HCT116 (cell line): Measurements from ENCODE around the gene AK2. TPM values are rescaled to one million over a fixed set of nuclear protein-coding genes. Genes with fewer than 3 reads are reported as not detected.

Experiments used
- ATAC-seq: fragments of 200-7000 bp; cut with Tn5 transposase; 2 replicates; pipeline ENCODE4 v1.9.1; 2020; ENCODE audit warnings: mild to moderate bottlenecking, moderate library complexity
- BruUV-seq: library from RNA; stranded (reverse); fragments of 400-500 nt; replicated peaks from 2 replicates; lab custom pipeline; 2021; lab: Mats Ljungman, UMichigan
- CTCF ChIA-PET: fragments of 300-600 bp; sonication (Branson Sonifier 250); formaldehyde crosslinking; loops from one replicate; lab custom pipeline; 2021; ENCODE audit warnings: antibody characterized with exemption; lab: Charles Lee
- POLR2A ChIA-PET: fragments of 300-600, 350-600 bp; sonication (Branson Sonifier 250); formaldehyde crosslinking; loops from one replicate; lab custom pipeline; 2021; ENCODE audit warnings: antibody characterized with exemption; lab: Charles Lee
- RAD21 ChIA-PET, 2 experiments: fragments of 300-600 bp; sonication (Branson Sonifier 250); formaldehyde crosslinking; loops; one replicate each; lab custom pipeline; 2023; ENCODE audit warnings: low total read pairs in 2 of 2; ENCODE audit not compliant: uncharacterized antibody in 2 of 2, unreplicated experiment in 2 of 2, low non-redundant PET in 1 of 2; lab: Charles Lee
- DNase-seq: peaks from one replicate; pipeline ENCODE4 v3.0.0-alpha.2; 2010; ENCODE audit warnings: low read depth, low spot score
- H2AFZ ChIP-seq: fragments of 200-600 bp; shearing (Covaris generic), sonication (generic); 2 replicates; pipeline ENCODE4 v1.6.1; 2017; ENCODE audit warnings: low read depth, mixed run types, mixed read lengths, antibody characterized with exemption, low read length; ENCODE audit not compliant: poor library complexity, severe bottlenecking
- H3K27ac ChIP-seq: 2 replicates; pipeline ENCODE4 v1.5.1; 2012; ENCODE audit warnings: low read depth, low read length
- H3K27me3 ChIP-seq: fragments of 200-600 bp; sonication (generic); 2 replicates; pipeline ENCODE4 v1.6.1; 2016; ENCODE audit warnings: mixed run types, low read length, mixed read lengths; ENCODE audit not compliant: insufficient read depth
- H3K36me3 ChIP-seq, 2 experiments: fragments of 200-500 bp in 1 of 2; fragments of 200-600 bp in 1 of 2; sonication (Bioruptor generic) in 1 of 2; sonication (generic) in 1 of 2; 2 replicates each; pipeline versions ENCODE4 v1.5.1 to v1.6.1; 2014 to 2016; ENCODE audit warnings: low read length in 2 of 2, inconsistent platforms in 1 of 2, mixed read lengths in 1 of 2, mixed run types in 1 of 2; ENCODE audit not compliant: insufficient read depth in 2 of 2, control insufficient read depth in 1 of 2
- H3K4me1 ChIP-seq, 2 experiments: fragments of 200-600 bp in 1 of 2; sonication (generic) in 1 of 2; 2 replicates each; pipeline versions ENCODE4 v1.5.1 to v1.6.1; 2012 to 2017; ENCODE audit warnings: low read length in 2 of 2, inconsistent platforms in 1 of 2, mild to moderate bottlenecking in 1 of 2, mixed read lengths in 1 of 2, mixed run types in 1 of 2, moderate library complexity in 1 of 2; ENCODE audit not compliant: insufficient read depth in 2 of 2, control insufficient read depth in 1 of 2
- H3K4me2 ChIP-seq: fragments of 200-600 bp; sonication (generic); 2 replicates; pipeline ENCODE4 v1.6.1; 2017; ENCODE audit warnings: mixed run types, low read length, mixed read lengths
- H3K4me3 ChIP-seq, 2 experiments: fragments of 200-600 bp in 1 of 2; sonication (generic) in 1 of 2; replicated peaks in 1 of 2; 2 replicates each; pipeline ENCODE4 v1.5.1; 2011 to 2016; ENCODE audit warnings: low read length in 2 of 2, control low read depth in 1 of 2, low read depth in 1 of 2, mild to moderate bottlenecking in 1 of 2, mixed read lengths in 1 of 2, mixed run types in 1 of 2
- H3K79me2 ChIP-seq: fragments of 200-600 bp; sonication (generic); 2 replicates; pipeline ENCODE4 v1.6.1; 2017; ENCODE audit warnings: mild to moderate bottlenecking, mixed run types, low read length, moderate library complexity, mixed read lengths; ENCODE audit not compliant: insufficient read depth
- H3K9ac ChIP-seq: fragments of 200-600 bp; sonication (generic); 2 replicates; pipeline ENCODE4 v1.6.1; 2016; ENCODE audit warnings: low read length, mixed read lengths
- H3K9me2 ChIP-seq: fragments of 200-600 bp; sonication (generic), shearing (Covaris generic); 2 replicates; pipeline ENCODE4 v1.6.1; 2017; ENCODE audit warnings: mixed run types, mild to moderate bottlenecking, moderate library complexity; ENCODE audit not compliant: insufficient read depth
- H3K9me3 ChIP-seq, 2 experiments: fragments of 200-500 bp in 1 of 2; fragments of 200-600 bp in 1 of 2; sonication (Bioruptor generic) in 1 of 2; sonication (generic) in 1 of 2; 2 replicates each; pipeline ENCODE4 v1.6.1; 2014 to 2017; ENCODE audit warnings: low read length in 2 of 2, mixed read lengths in 2 of 2, inconsistent platforms in 1 of 2, low read depth in 1 of 2, mild to moderate bottlenecking in 1 of 2, mixed run types in 1 of 2, moderate library complexity in 1 of 2; ENCODE audit not compliant: control insufficient read depth in 1 of 2, insufficient read depth in 1 of 2
- H4K20me1 ChIP-seq: fragments of 200-600 bp; sonication (generic), shearing (Covaris generic); 2 replicates; pipeline ENCODE4 v1.6.1; 2017; ENCODE audit warnings: mixed run types, mild to moderate bottlenecking, moderate library complexity; ENCODE audit not compliant: insufficient read depth
- CBX3 ChIP-seq: IDR thresholded peaks from 2 replicates; pipeline ENCODE4 v1.6.1; 2012; ENCODE audit warnings: low read depth
- CEBPB ChIP-seq: IDR thresholded peaks from 2 replicates; pipeline ENCODE4 v1.6.1; 2012; ENCODE audit warnings: low read depth
- EGR1 ChIP-seq: IDR thresholded peaks from 2 replicates; pipeline ENCODE4 v1.6.1; 2012; ENCODE audit warnings: low read depth
- EZH2 ChIP-seq: fragments of 200-600 bp; sonication (generic); IDR thresholded peaks from 2 replicates; pipeline ENCODE4 v1.6.1; 2017; ENCODE audit warnings: antibody characterized with exemption, mixed run types
- EZH2phosphoT487 ChIP-seq: fragments of 200-600 bp; IDR thresholded peaks from 2 replicates; pipeline ENCODE4 v1.6.1; 2018; ENCODE audit warnings: antibody characterized with exemption, borderline replicate concordance
- FOSL1 ChIP-seq: IDR thresholded peaks from 2 replicates; pipeline ENCODE4 v1.6.1; 2012; ENCODE audit warnings: low read depth
- JUND ChIP-seq: IDR thresholded peaks from 2 replicates; pipeline ENCODE4 v1.6.1; 2012
- POLR2A ChIP-seq: IDR thresholded peaks from 2 replicates; pipeline ENCODE4 v1.7.0; 2011; ENCODE audit warnings: borderline replicate concordance; ENCODE audit not compliant: insufficient read depth, insufficient read length; ENCODE audit errors: extremely low read depth
- POLR2AphosphoS5 ChIP-seq: IDR thresholded peaks from 2 replicates; pipeline ENCODE4 v1.6.1; 2011; ENCODE audit warnings: mild to moderate bottlenecking, low read depth, low read length, moderate library complexity
- SIN3A ChIP-seq: IDR thresholded peaks from 2 replicates; pipeline ENCODE4 v1.6.1; 2012; ENCODE audit warnings: low read depth
- SRF ChIP-seq: IDR thresholded peaks from 2 replicates; pipeline ENCODE4 v1.6.1; 2012; ENCODE audit warnings: low read depth
- TCF7L2 ChIP-seq: IDR thresholded peaks from 2 replicates; pipeline ENCODE4 v1.7.0; 2011; ENCODE audit warnings: borderline replicate concordance, inconsistent platforms; ENCODE audit not compliant: insufficient read depth, insufficient read length; ENCODE audit errors: extremely low read depth
- YY1 ChIP-seq: IDR thresholded peaks from 2 replicates; pipeline ENCODE4 v1.6.1; 2011; ENCODE audit warnings: low read length, low read depth, moderate library complexity, mild to moderate bottlenecking; ENCODE audit not compliant: insufficient replicate concordance; ENCODE audit errors: extremely low read depth
- ZFX ChIP-seq: fragments of 450-650 bp; IDR thresholded peaks from 2 replicates; pipeline ENCODE4 v1.6.1; 2017
- ZNF274 ChIP-seq: fragments of 200-500 bp; sonication (Bioruptor generic); IDR thresholded peaks from 2 replicates; pipeline ENCODE4 v1.6.1; 2014; ENCODE audit warnings: mild to moderate bottlenecking, low read depth, low read length, inconsistent platforms
- intact Hi-C: fragments of 100-400 bp; cut with micrococcal nuclease; formaldehyde crosslinking; loops from 2 replicates; pipeline ENCODE4 v1.10.0; 2022
- total RNA-seq: library from RNA; stranded (reverse); gene quantifications from one replicate; pipeline ENCODE4 v1.2.1, GENCODE V29; 2021; ENCODE audit not compliant: unreplicated experiment
- TF ChIP-seq, protein P1 (sequence below): IDR thresholded peaks from 2 replicates; pipeline ENCODE4 v1.6.1; 2011; ENCODE audit warnings: mild to moderate bottlenecking, low read length, moderate library complexity; ENCODE audit not compliant: insufficient replicate concordance; ENCODE audit errors: extremely low read depth
- TF ChIP-seq, protein P2 (sequence below): IDR thresholded peaks from 2 replicates; pipeline ENCODE4 v1.6.1; 2012
- TF ChIP-seq, protein P3 (sequence below): IDR thresholded peaks from 2 replicates; pipeline ENCODE4 v1.6.1; 2012; ENCODE audit warnings: low read depth
- TF ChIP-seq, protein P4 (sequence below), 3 experiments: fragments of 200-600 bp in 1 of 3; sonication (generic) in 1 of 3; IDR thresholded peaks in 2 of 3; conservative IDR thresholded peaks in 1 of 3; 2 replicates each; pipeline ENCODE4 v1.5.1; 2012 to 2017; ENCODE audit warnings: low read depth in 2 of 3, low read length in 2 of 3, antibody characterized with exemption in 1 of 3, borderline replicate concordance in 1 of 3, control low read depth in 1 of 3, mild to moderate bottlenecking in 1 of 3, mixed read lengths in 1 of 3, mixed run types in 1 of 3, moderate library complexity in 1 of 3; ENCODE audit not compliant: insufficient read depth in 1 of 3
- TF ChIP-seq, protein P5 (sequence below): IDR thresholded peaks from 2 replicates; pipeline ENCODE4 v1.6.1; 2012

Gene AK2
- total RNA-seq, 1 experiment from 2014 or later = 233 TPM

DNA sequence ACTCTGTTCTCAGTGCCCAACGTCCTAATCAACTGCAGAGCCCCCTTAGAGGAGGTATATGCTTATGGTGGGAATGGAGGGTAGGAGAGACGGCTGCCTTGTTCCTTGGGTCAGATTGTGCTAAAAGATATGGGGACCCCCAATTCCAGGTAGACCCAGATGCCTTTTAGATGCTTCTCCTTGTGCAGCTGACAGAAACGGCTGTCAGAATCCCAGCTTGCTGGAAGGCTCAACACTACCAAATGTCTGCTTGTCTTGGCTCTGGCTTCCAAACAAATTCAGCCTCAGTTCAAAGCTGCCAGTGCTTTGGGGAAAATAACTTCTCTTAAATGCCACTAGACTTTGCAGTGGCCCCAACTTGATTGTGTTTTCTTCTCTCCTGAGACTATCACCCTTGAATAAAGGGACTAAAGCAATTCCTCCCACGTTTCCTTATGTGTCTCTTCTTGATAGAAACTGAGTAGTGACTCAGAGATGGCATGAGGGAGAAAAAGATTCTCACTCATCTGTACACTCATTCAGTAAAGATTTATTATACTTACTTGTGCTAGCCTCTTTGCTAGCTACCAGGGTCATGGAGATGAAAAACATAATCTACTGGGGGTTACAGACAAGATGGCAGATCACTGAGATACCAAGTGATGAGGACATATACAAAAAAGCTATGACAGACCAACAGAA lies 68.7 kb downstream of the AK2 start:
- no peaks in the 10 kb centered on the region for H3K36me3 ChIP-seq
- H4K20me1 ChIP-seq = no peaks in the 10 kb centered on the region
- ATAC-seq = no peak
- H3K27me3 ChIP-seq = no peaks in the 10 kb centered on the region
- POLR2A ChIA-PET = no interaction called here
- H3K9me2 ChIP-seq = 0 out of 2 replicates have a peak, but pooled peaks cover 2% of the 10 kb centered on the region
- no TSS peak for BruUV-seq
- H3K9ac ChIP-seq = no peak overlapping the region
- TF ChIP-seq ZNF274 (no peak), SIN3A (no peak), CBX3 (no peak), SRF (no peak), FOSL1 (no peak), CEBPB (no peak), POLR2AphosphoS5 (no peak), TCF7L2 (no peak), ZFX (no peak), JUND (no peak), YY1 (no peak), EGR1 (no peak), POLR2A (no peak), EZH2phosphoT487 (no peak), EZH2 (no peak)
- TF ChIP-seq, protein P1, sequence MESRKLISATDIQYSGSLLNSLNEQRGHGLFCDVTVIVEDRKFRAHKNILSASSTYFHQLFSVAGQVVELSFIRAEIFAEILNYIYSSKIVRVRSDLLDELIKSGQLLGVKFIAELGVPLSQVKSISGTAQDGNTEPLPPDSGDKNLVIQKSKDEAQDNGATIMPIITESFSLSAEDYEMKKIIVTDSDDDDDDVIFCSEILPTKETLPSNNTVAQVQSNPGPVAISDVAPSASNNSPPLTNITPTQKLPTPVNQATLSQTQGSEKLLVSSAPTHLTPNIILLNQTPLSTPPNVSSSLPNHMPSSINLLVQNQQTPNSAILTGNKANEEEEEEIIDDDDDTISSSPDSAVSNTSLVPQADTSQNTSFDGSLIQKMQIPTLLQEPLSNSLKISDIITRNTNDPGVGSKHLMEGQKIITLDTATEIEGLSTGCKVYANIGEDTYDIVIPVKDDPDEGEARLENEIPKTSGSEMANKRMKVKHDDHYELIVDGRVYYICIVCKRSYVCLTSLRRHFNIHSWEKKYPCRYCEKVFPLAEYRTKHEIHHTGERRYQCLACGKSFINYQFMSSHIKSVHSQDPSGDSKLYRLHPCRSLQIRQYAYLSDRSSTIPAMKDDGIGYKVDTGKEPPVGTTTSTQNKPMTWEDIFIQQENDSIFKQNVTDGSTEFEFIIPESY = no peak
- TF ChIP-seq, protein P2, sequence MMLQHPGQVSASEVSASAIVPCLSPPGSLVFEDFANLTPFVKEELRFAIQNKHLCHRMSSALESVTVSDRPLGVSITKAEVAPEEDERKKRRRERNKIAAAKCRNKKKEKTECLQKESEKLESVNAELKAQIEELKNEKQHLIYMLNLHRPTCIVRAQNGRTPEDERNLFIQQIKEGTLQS = no peak
- TF ChIP-seq, protein P3, sequence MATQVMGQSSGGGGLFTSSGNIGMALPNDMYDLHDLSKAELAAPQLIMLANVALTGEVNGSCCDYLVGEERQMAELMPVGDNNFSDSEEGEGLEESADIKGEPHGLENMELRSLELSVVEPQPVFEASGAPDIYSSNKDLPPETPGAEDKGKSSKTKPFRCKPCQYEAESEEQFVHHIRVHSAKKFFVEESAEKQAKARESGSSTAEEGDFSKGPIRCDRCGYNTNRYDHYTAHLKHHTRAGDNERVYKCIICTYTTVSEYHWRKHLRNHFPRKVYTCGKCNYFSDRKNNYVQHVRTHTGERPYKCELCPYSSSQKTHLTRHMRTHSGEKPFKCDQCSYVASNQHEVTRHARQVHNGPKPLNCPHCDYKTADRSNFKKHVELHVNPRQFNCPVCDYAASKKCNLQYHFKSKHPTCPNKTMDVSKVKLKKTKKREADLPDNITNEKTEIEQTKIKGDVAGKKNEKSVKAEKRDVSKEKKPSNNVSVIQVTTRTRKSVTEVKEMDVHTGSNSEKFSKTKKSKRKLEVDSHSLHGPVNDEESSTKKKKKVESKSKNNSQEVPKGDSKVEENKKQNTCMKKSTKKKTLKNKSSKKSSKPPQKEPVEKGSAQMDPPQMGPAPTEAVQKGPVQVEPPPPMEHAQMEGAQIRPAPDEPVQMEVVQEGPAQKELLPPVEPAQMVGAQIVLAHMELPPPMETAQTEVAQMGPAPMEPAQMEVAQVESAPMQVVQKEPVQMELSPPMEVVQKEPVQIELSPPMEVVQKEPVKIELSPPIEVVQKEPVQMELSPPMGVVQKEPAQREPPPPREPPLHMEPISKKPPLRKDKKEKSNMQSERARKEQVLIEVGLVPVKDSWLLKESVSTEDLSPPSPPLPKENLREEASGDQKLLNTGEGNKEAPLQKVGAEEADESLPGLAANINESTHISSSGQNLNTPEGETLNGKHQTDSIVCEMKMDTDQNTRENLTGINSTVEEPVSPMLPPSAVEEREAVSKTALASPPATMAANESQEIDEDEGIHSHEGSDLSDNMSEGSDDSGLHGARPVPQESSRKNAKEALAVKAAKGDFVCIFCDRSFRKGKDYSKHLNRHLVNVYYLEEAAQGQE = no peak
- TF ChIP-seq, protein P4, sequence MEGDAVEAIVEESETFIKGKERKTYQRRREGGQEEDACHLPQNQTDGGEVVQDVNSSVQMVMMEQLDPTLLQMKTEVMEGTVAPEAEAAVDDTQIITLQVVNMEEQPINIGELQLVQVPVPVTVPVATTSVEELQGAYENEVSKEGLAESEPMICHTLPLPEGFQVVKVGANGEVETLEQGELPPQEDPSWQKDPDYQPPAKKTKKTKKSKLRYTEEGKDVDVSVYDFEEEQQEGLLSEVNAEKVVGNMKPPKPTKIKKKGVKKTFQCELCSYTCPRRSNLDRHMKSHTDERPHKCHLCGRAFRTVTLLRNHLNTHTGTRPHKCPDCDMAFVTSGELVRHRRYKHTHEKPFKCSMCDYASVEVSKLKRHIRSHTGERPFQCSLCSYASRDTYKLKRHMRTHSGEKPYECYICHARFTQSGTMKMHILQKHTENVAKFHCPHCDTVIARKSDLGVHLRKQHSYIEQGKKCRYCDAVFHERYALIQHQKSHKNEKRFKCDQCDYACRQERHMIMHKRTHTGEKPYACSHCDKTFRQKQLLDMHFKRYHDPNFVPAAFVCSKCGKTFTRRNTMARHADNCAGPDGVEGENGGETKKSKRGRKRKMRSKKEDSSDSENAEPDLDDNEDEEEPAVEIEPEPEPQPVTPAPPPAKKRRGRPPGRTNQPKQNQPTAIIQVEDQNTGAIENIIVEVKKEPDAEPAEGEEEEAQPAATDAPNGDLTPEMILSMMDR (IDR thresholded peaks at IDR 0.05 in 2 of 3, conservative IDR thresholded peaks at IDR 0.05 in 1 of 3; ENCODE audit: borderline replicate concordance in 1 of 3, insufficient read depth in 1 of 3, low read depth in 2 of 3, low read length in 2 of 3) = no peak
- TF ChIP-seq, protein P5, sequence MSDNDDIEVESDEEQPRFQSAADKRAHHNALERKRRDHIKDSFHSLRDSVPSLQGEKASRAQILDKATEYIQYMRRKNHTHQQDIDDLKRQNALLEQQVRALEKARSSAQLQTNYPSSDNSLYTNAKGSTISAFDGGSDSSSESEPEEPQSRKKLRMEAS = no peak
- CTCF ChIA-PET = no interaction called here
- no peak overlapping the region for H2AFZ ChIP-seq
- H3K4me1 ChIP-seq = peaks cover 4 to 20% of the 10 kb centered on the region in 2 experiments
- RAD21 ChIA-PET = no interaction called here
- H3K4me3 ChIP-seq = no peak overlapping the region
- H3K9me3 ChIP-seq = no peaks in the 10 kb centered on the region
- peaks cover 10% of the 10 kb centered on the region for H3K79me2 ChIP-seq
- no peak overlapping the region for H3K4me2 ChIP-seq
- intact Hi-C loops = no loop called here
- no peak overlapping the region for H3K27ac ChIP-seq
- no peak for DNase-seq
